Gastroesophageal sphincter (tissue), 3 donors: ENCODE measurements around the gene SULT1C2.

ENCODE experiments used
- POLR2A ChIP-seq, 2 donors: fragments of 450-650 bp; IDR thresholded peaks; one replicate each; pipeline ENCODE4 v1.6.1; 2017; ENCODE audit warnings: antibody characterized with exemption in 2 of 2, mild to moderate bottlenecking in 2 of 2, moderate library complexity in 1 of 2
- TF ChIP-seq, protein P1 (sequence below), 4 experiments: fragments of 200-600 bp in 2 of 4; fragments of 450-650 bp in 2 of 4; sonication (generic) in 1 of 4; IDR thresholded peaks; one replicate each; pipeline ENCODE4 v1.5.1; 2017 to 2019; ENCODE audit warnings: antibody characterized with exemption in 4 of 4, mild to moderate bottlenecking in 2 of 4, moderate library complexity in 2 of 4

GRCh38 chr2:108354136-108354535 is 65.4 kb downstream of the SULT1C2 start:
- no peak for TF ChIP-seq POLR2A (IDR thresholded peaks at IDR 0.05)
- TF ChIP-seq, protein P1, sequence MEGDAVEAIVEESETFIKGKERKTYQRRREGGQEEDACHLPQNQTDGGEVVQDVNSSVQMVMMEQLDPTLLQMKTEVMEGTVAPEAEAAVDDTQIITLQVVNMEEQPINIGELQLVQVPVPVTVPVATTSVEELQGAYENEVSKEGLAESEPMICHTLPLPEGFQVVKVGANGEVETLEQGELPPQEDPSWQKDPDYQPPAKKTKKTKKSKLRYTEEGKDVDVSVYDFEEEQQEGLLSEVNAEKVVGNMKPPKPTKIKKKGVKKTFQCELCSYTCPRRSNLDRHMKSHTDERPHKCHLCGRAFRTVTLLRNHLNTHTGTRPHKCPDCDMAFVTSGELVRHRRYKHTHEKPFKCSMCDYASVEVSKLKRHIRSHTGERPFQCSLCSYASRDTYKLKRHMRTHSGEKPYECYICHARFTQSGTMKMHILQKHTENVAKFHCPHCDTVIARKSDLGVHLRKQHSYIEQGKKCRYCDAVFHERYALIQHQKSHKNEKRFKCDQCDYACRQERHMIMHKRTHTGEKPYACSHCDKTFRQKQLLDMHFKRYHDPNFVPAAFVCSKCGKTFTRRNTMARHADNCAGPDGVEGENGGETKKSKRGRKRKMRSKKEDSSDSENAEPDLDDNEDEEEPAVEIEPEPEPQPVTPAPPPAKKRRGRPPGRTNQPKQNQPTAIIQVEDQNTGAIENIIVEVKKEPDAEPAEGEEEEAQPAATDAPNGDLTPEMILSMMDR (IDR thresholded peaks at IDR 0.05) = no peak
